SK-N-MC (cell line): ENCODE measurements around the gene DPYD.

Experiments
- EZH2 ChIP-seq: fragments of 200-600 bp; sonication (generic); IDR thresholded peaks from one replicate; pipeline ENCODE4 v1.6.1; 2017; ENCODE audit warnings: antibody characterized with exemption
- POLR2AphosphoS5 ChIP-seq: IDR thresholded peaks from 2 replicates; pipeline ENCODE4 v1.6.1; 2012; ENCODE audit warnings: mild to moderate bottlenecking, low read depth, low read length, borderline replicate concordance

DNA sequence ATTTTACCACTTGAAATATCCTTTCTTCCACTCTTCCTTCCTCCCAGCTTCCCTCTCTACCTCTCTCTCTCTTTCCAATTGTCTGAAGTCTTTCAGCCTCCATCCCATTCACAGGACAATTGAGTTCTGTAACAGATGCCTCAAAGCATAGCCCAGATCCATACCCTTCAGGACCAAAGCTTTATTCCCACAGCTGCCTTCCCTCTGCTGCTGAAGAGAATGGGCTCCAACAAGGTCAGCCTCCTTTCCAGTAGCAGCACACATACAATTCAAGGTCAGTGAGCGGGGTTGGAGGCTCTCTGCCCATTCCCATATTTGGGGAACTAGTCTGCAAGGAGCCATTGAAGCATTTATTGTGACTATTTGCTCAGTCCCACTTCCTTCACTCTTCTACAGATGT lies 179.9 kb downstream of the DPYD start:
- TF ChIP-seq EZH2: no peak
- TF ChIP-seq POLR2AphosphoS5: no peak
